AG04449 (cell line): ENCODE measurements around the gene DKC1.

Experiments used
- CTCF ChIA-PET: fragments of 350-600 bp; formaldehyde crosslinking; extraction: SDS; loops from one replicate; lab custom pipeline; 2021; ENCODE audit warnings: antibody characterized with exemption; lab: Yijun Ruan, JAX
- POLR2A ChIA-PET: fragments of 400-600, 350-600 bp; formaldehyde crosslinking; extraction: SDS; loops from one replicate; lab custom pipeline; 2020; ENCODE audit warnings: antibody characterized with exemption, inconsistent platforms; lab: Yijun Ruan, JAX
- DNase-seq: peaks from one replicate; pipeline ENCODE4 v3.0.0-alpha.2; 2010; ENCODE audit warnings: low read depth, low spot score
- H3K4me3 ChIP-seq: 2 replicates; pipeline ENCODE4 v1.5.1; 2011; ENCODE audit warnings: low read depth, mild to moderate bottlenecking, control low read depth, low read length
- CTCF ChIP-seq: IDR thresholded peaks from one replicate; pipeline ENCODE4 v1.5.1; 2011; ENCODE audit warnings: mild to moderate bottlenecking, moderate library complexity, low read length, control low read depth, inconsistent platforms; ENCODE audit not compliant: insufficient read depth; ENCODE audit errors: missing control alignments

DKC1 gene

GRCh38 chrX:154742613-154743012 lies 20.1 kb upstream of the DKC1 start:
- no peak overlapping the region for H3K4me3 ChIP-seq
- no peak for TF ChIP-seq CTCF
- ChIA-PET CTCF (no interaction called here), POLR2A (no interaction called here)
- no peak for DNase-seq

- TF ChIP-seq CTCF, result peak; percentile 36
- H3K4me3 ChIP-seq, result no peak overlapping the region
- POLR2A ChIA-PET, result no interaction called here
- CTCF ChIA-PET, result interaction anchor here (0.6 to 4.9 kb wide), 16 partner anchors 8 to 157 kb away, joined by 3 to 52 read pairs (median 6); partner anchors contain the start of genes DKC1 and MPP1
- no peak for DNase-seq
These were observed 13.8 kb upstream of the DKC1 start for GRCh38 chrX:154748712-154749339.

GRCh38 chrX:154749856-154750255 lies 12.8 kb upstream of the DKC1 start:
- TF ChIP-seq CTCF, result no peak
- no peak for DNase-seq
- H3K4me3 ChIP-seq, result no peak overlapping the region
- ChIA-PET POLR2A (no interaction called here), CTCF (interaction anchor here (1.1 to 4.9 kb wide), 6 partner anchors 11 to 147 kb away, joined by 5 to 52 read pairs (median 12); partner anchors contain the start of gene DKC1)

- ChIA-PET POLR2A (no interaction called here), CTCF (interaction anchor here (2.3 to 4.9 kb wide), 5 partner anchors 12 to 148 kb away, joined by 6 to 52 read pairs (median 15); partner anchors contain the start of gene DKC1)
- TF ChIP-seq CTCF, result no peak
- no peak for DNase-seq
- peak within 1 kb of the TSS; percentile 47 for H3K4me3 ChIP-seq
These were observed 12.1 kb upstream of the DKC1 start, which contains the start of gene GAB3 for GRCh38 chrX:154750301-154751202. Gene GAB3 (minus strand): TSS chrX:154751077. CDS start chrX:154751025, 52 bp downstream.

- ChIA-PET CTCF (interaction anchor here (2.5 to 4.9 kb wide), 3 partner anchors 13 to 90 kb away, joined by 6 to 52 read pairs (median 37); no protein-coding TSS in a partner anchor), POLR2A (no interaction called here)
- TF ChIP-seq CTCF, result no peak
- H3K4me3 ChIP-seq, result peak overlapping the region; percentile 47; the same call in 1 of the 2 replicates
- DNase-seq, result no peak
These were observed 11.4 kb upstream of the DKC1 start for GRCh38 chrX:154751203-154751668.
